ENCODE results near the gene GPR15.

The GPR15 gene

GRCh38 chr3:98532275-98532637 is 478 bp downstream of the GPR15 start:
- Histone ChIP-seq H3K27ac (no peak overlapping the region), H3K36me3 (no peaks in the 10 kb centered on the region), H3K9me3 (ENCODE audit: severe bottlenecking) (no peaks in the 10 kb centered on the region), H3K4me3 (ENCODE audit: low read depth, low read length) (no peak overlapping the region), H3K27me3 (ENCODE audit: insufficient read depth, low read depth, severe bottlenecking) (no peaks in the 10 kb centered on the region)
- DNase-seq = no peak
- no peak for TF ChIP-seq CTCF (IDR thresholded peaks at IDR 0.05; ENCODE audit: low read depth, low read length)

- Histone ChIP-seq H3K36me3 (no peaks in the 10 kb centered on the region), H3K4me3 (ENCODE audit: low read depth, low read length) (no peak overlapping the region), H3K9me3 (ENCODE audit: severe bottlenecking) (no peaks in the 10 kb centered on the region), H3K27ac (no peak overlapping the region), H3K27me3 (ENCODE audit: insufficient read depth, low read depth, severe bottlenecking) (no peaks in the 10 kb centered on the region)
- no peak for TF ChIP-seq CTCF (IDR thresholded peaks at IDR 0.05; ENCODE audit: low read depth, low read length)
- DNase-seq = no peak
These were observed 1.2 kb downstream of the GPR15 start for GRCh38 chr3:98532709-98533571.

- TF ChIP-seq CTCF (IDR thresholded peaks at IDR 0.05; ENCODE audit: low read depth, low read length) = no peak
- DNase-seq = no peak
- H3K36me3 ChIP-seq = no peaks in the 10 kb centered on the region
- H3K27me3 ChIP-seq (ENCODE audit: insufficient read depth, low read depth, severe bottlenecking) = no peaks in the 10 kb centered on the region
- H3K4me3 ChIP-seq (ENCODE audit: low read depth, low read length) = no peak overlapping the region
- H3K27ac ChIP-seq = no peak overlapping the region
- no peaks in the 10 kb centered on the region for H3K9me3 ChIP-seq (ENCODE audit: severe bottlenecking)
These were observed 2.4 kb downstream of the GPR15 start for GRCh38 chr3:98534168-98534567.

- Histone ChIP-seq H3K4me3 (ENCODE audit: low read depth, low read length) (no peak overlapping the region), H3K9me3 (ENCODE audit: severe bottlenecking) (no peaks in the 10 kb centered on the region), H3K27me3 (ENCODE audit: insufficient read depth, low read depth, severe bottlenecking) (no peaks in the 10 kb centered on the region), H3K27ac (no peak overlapping the region), H3K36me3 (no peaks in the 10 kb centered on the region)
- DNase-seq = no peak
- TF ChIP-seq CTCF (IDR thresholded peaks at IDR 0.05; ENCODE audit: low read depth, low read length) = no peak
These were observed 3.0 kb downstream of the GPR15 start for GRCh38 chr3:98534734-98535133.

GRCh38 chr3:98536456-98537017 is 4.8 kb downstream of the GPR15 start:
- DNase-seq = no peak
- H3K27me3 ChIP-seq (ENCODE audit: insufficient read depth, low read depth, severe bottlenecking) = no peaks in the 10 kb centered on the region
- no peak overlapping the region for H3K27ac ChIP-seq
- H3K36me3 ChIP-seq = no peaks in the 10 kb centered on the region
- TF ChIP-seq CTCF (IDR thresholded peaks at IDR 0.05; ENCODE audit: low read depth, low read length) = no peak
- no peak overlapping the region for H3K4me3 ChIP-seq (ENCODE audit: low read depth, low read length)
- H3K9me3 ChIP-seq (ENCODE audit: severe bottlenecking) = no peaks in the 10 kb centered on the region

Measured in WERI-Rb-1 (cell line).